ENCODE data around the gene SCFD2.
"Not testable (repeated sequence)": the region's sequence is repeated elsewhere in the genome, so short reads cannot be mapped to it uniquely, and the experiment has no call there.

- TF ChIP-seq CTCF (IDR thresholded peaks at IDR 0.05; ENCODE audit: extremely low read depth in 1 of 2, insufficient read depth in 1 of 2, low read depth in 1 of 2, low read length in 2 of 2); POLR2AphosphoS5 (IDR thresholded peaks at IDR 0.05; ENCODE audit: insufficient read depth, low read depth, low read length); JUN (IDR thresholded peaks at IDR 0.05; ENCODE audit: borderline replicate concordance, insufficient read depth, insufficient read length, low read depth): not testable (repeated sequence)
These were observed 73.7 kb downstream of the SCFD2 start for GRCh38 chr4:53292209-53292608.
